ENCODE results near the gene DHX15. TPM values are rescaled to one million over a fixed set of nuclear protein-coding genes. Genes with fewer than 3 reads are reported as not detected.

Gene DHX15
- total RNA-seq, 1 donor from 2014 or later, result 206 TPM

GRCh38 chr4:24599275-24599674 lies 14.9 kb upstream of the DHX15 start:
- no peak for DNase-seq (ENCODE audit: low spot score, unreplicated experiment)
- TF ChIP-seq CTCF (IDR thresholded peaks at IDR 0.05; ENCODE audit: unreplicated experiment), result no peak
- no peak overlapping the region for H3K27ac Mint-ChIP-seq

GRCh38 chr4:24598025-24598424 lies 13.7 kb upstream of the DHX15 start:
- Mint-ChIP-seq H3K4me1 (ENCODE audit: low read depth) (peaks cover 42% of the 10 kb centered on the region), H3K9me3 (ENCODE audit: low read depth) (peaks cover 10% of the 10 kb centered on the region), H3K27ac (peak overlapping the region; percentile 98), H3K27me3 (no peaks in the 10 kb centered on the region), H3K4me3 (ENCODE audit: low read depth) (no peak overlapping the region), H3K36me3 (ENCODE audit: insufficient read depth) (peaks cover 9% of the 10 kb centered on the region)
- no peak for DNase-seq (ENCODE audit: low spot score, unreplicated experiment)
- TF ChIP-seq CTCF (IDR thresholded peaks at IDR 0.05; ENCODE audit: unreplicated experiment), result no peak

More at GRCh38 chr4:24599275-24599674, 14.9 kb upstream of the DHX15 start:
- Mint-ChIP-seq H3K27me3 (no peaks in the 10 kb centered on the region), H3K9me3 (ENCODE audit: low read depth) (peaks cover 10% of the 10 kb centered on the region), H3K36me3 (ENCODE audit: insufficient read depth) (peaks cover 9% of the 10 kb centered on the region), H3K4me1 (ENCODE audit: low read depth) (peaks cover 42% of the 10 kb centered on the region), H3K4me3 (ENCODE audit: low read depth) (no peak overlapping the region)

- Mint-ChIP-seq H3K4me1 (ENCODE audit: low read depth) (peaks cover 34% of the 10 kb centered on the region), H3K9me3 (ENCODE audit: low read depth) (peaks cover 20% of the 10 kb centered on the region)
- DNase-seq (ENCODE audit: low spot score, unreplicated experiment), result no peak
Observed at GRCh38 chr4:24595659-24596058, 11.3 kb upstream of the DHX15 start.

GRCh38 chr4:24594887-24595286 lies 10.5 kb upstream of the DHX15 start:
- no peak for DNase-seq (ENCODE audit: low spot score, unreplicated experiment)
- peak overlapping the region; percentile 29 for H3K27ac Mint-ChIP-seq
- H3K27me3 Mint-ChIP-seq, result no peaks in the 10 kb centered on the region
- TF ChIP-seq CTCF (IDR thresholded peaks at IDR 0.05; ENCODE audit: unreplicated experiment), result no peak
- H3K4me1 Mint-ChIP-seq (ENCODE audit: low read depth), result peaks cover 30% of the 10 kb centered on the region
- peaks cover 9% of the 10 kb centered on the region for H3K36me3 Mint-ChIP-seq (ENCODE audit: insufficient read depth)
- H3K9me3 Mint-ChIP-seq (ENCODE audit: low read depth), result peaks cover 19% of the 10 kb centered on the region
- H3K4me3 Mint-ChIP-seq (ENCODE audit: low read depth), result no peak overlapping the region

More at GRCh38 chr4:24595659-24596058, 11.3 kb upstream of the DHX15 start:
- Mint-ChIP-seq H3K27ac (no peak overlapping the region), H3K36me3 (ENCODE audit: insufficient read depth) (peaks cover 10% of the 10 kb centered on the region), H3K4me3 (ENCODE audit: low read depth) (no peak overlapping the region), H3K27me3 (no peaks in the 10 kb centered on the region)
- no peak for TF ChIP-seq CTCF (IDR thresholded peaks at IDR 0.05; ENCODE audit: unreplicated experiment)

- TF ChIP-seq CTCF (IDR thresholded peaks at IDR 0.05; ENCODE audit: unreplicated experiment), result no peak
- DNase-seq (ENCODE audit: low spot score, unreplicated experiment), result no peak
- Mint-ChIP-seq H3K4me3 (ENCODE audit: low read depth) (no peak overlapping the region), H3K4me1 (ENCODE audit: low read depth) (peaks cover 4% of the 10 kb centered on the region), H3K27ac (no peak overlapping the region), H3K27me3 (no peaks in the 10 kb centered on the region), H3K36me3 (ENCODE audit: insufficient read depth) (peaks cover 1% of the 10 kb centered on the region), H3K9me3 (ENCODE audit: low read depth) (peaks cover 11% of the 10 kb centered on the region)
Observed at GRCh38 chr4:24589448-24589847, 5.1 kb upstream of the DHX15 start.
